Stimulated activated CD4-positive, alpha-beta T cell treated with anti-CD3 and anti-CD28 coated beads, Interleukin-2, amount 100 ng/mL, for 4 hours (primary cell): ENCODE measurements around the gene EZH1.
A peak's percentile ranks its signal among the peaks of the same experiment; 100 is the strongest.
"Not testable (repeated sequence)": the region's sequence is repeated elsewhere in the genome, so short reads cannot be mapped to it uniquely, and the experiment has no call there.

Experiments
- DNase-seq: peaks from one replicate; pipeline ENCODE4 v3.0.0-alpha.2; 2020; ENCODE audit warnings: low read depth

The EZH1 gene

GRCh38 chr17:42772945-42773289 lies 28.1 kb upstream of the EZH1 start:
- DNase-seq, result no peak

- not testable (repeated sequence) for DNase-seq
Observed at GRCh38 chr17:42769964-42770363, 25.1 kb upstream of the EZH1 start.

GRCh38 chr17:42768006-42768405 lies 23.2 kb upstream of the EZH1 start:
- DNase-seq, result not testable (repeated sequence)

- DNase-seq, result no peak
Observed at GRCh38 chr17:42767512-42767911, 22.7 kb upstream of the EZH1 start.

GRCh38 chr17:42766124-42766523 lies 21.3 kb upstream of the EZH1 start:
- no peak for DNase-seq

GRCh38 chr17:42761638-42762037 lies 16.8 kb upstream of the EZH1 start:
- DNase-seq, result no peak

GRCh38 chr17:42760652-42761581 lies 16.1 kb upstream of the EZH1 start, which contains the start of gene RAMP2:
TSS of gene RAMP2 (plus strand) at chr17:42761227. CDS start at chr17:42761262, 35 bp downstream.
- DNase-seq, result no peak

GRCh38 chr17:42759982-42760651 lies 15.3 kb upstream of the EZH1 start:
- DNase-seq, result no peak

GRCh38 chr17:42754782-42755181 lies 9.9 kb upstream of the EZH1 start:
- no peak for DNase-seq

GRCh38 chr17:42751628-42752027 lies 6.8 kb upstream of the EZH1 start:
- DNase-seq, result no peak

GRCh38 chr17:42750739-42751344 lies 6.0 kb upstream of the EZH1 start:
- no peak for DNase-seq

GRCh38 chr17:42748908-42749798 lies 4.3 kb upstream of the EZH1 start:
- DNase-seq, result no peak

- DNase-seq, result no peak
Observed at GRCh38 chr17:42748202-42748907, 3.5 kb upstream of the EZH1 start.

GRCh38 chr17:42744283-42744805 lies 496 bp downstream of the EZH1 start:
- peak; percentile 52 for DNase-seq

GRCh38 chr17:42743595-42744282 lies 1.1 kb downstream of the EZH1 start:
- DNase-seq, result no peak

GRCh38 chr17:42742916-42743315 lies 1.9 kb downstream of the EZH1 start:
- DNase-seq, result not testable (repeated sequence)

GRCh38 chr17:42740699-42741098 lies 4.1 kb downstream of the EZH1 start:
- no peak for DNase-seq

- DNase-seq, result no peak
Observed at GRCh38 chr17:42725143-42725542, 19.7 kb downstream of the EZH1 start.

- DNase-seq, result no peak
Observed at GRCh38 chr17:42723636-42724035, 21.2 kb downstream of the EZH1 start.

GRCh38 chr17:42720996-42721583 lies 23.8 kb downstream of the EZH1 start:
- peak; percentile 2 for DNase-seq
